Effector memory CD4-positive, alpha-beta T cell (primary cell): ENCODE measurements around the gene ACTN2.

Experiments
- DNase-seq, 3 donors: peaks; one replicate each; pipeline ENCODE4 v3.0.0-alpha.2; 2020
- H3K27ac ChIP-seq: 2 replicates; pipeline ENCODE4 v1.7.0; 2013; ENCODE audit warnings: mild to moderate bottlenecking, low read length, moderate library complexity; ENCODE audit not compliant: insufficient read depth, poor library complexity, severe bottlenecking
- H3K27me3 ChIP-seq: replicated peaks from 2 replicates; pipeline ENCODE4 v1.7.0; 2013; ENCODE audit warnings: mild to moderate bottlenecking, low read length; ENCODE audit not compliant: insufficient read depth, control insufficient read depth, poor library complexity, severe bottlenecking
- H3K36me3 ChIP-seq: 2 replicates; pipeline ENCODE4 v1.7.0; 2013; ENCODE audit warnings: mild to moderate bottlenecking, low read length, moderate library complexity; ENCODE audit not compliant: control insufficient read depth, insufficient read depth
- H3K4me1 ChIP-seq: 2 replicates; pipeline ENCODE4 v1.7.0; 2013; ENCODE audit warnings: low read length, mild to moderate bottlenecking; ENCODE audit not compliant: control insufficient read depth, insufficient read depth, poor library complexity, severe bottlenecking
- H3K4me3 ChIP-seq: 2 replicates; pipeline ENCODE4 v1.7.0; 2013; ENCODE audit warnings: low read length, low read depth, mild to moderate bottlenecking; ENCODE audit not compliant: insufficient read depth, poor library complexity, severe bottlenecking
- H3K9me3 ChIP-seq: 2 replicates; pipeline ENCODE4 v1.7.0; 2013; ENCODE audit warnings: mild to moderate bottlenecking, low read length, moderate library complexity; ENCODE audit not compliant: control insufficient read depth

Gene ACTN2

DNA sequence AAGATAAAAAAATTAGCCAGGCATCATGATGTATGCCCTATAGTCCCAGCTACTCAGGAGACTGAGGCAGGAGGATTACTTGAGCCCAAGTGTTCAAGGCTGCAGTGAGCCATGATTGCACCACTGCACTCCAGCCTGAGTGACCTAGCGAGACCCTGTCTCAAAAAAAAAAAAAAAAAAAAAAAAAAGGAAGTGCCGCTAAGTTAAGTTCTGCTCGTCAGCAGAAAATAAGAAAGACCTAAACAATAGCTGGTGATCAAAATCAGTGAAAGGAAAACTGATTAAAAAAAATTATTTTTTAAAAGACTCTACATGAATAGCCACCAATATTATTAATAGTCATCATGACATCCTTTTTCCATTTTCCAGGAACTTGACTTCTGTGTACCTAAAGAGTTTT, 64.6 kb downstream of the ACTN2 start:
- Histone ChIP-seq H3K27me3 (no peaks in the 10 kb centered on the region), H3K4me3 (no peak overlapping the region), H3K9me3 (no peaks in the 10 kb centered on the region), H3K27ac (no peak overlapping the region), H3K4me1 (no peaks in the 10 kb centered on the region), H3K36me3 (no peaks in the 10 kb centered on the region)
- DNase-seq = no peak

DNA sequence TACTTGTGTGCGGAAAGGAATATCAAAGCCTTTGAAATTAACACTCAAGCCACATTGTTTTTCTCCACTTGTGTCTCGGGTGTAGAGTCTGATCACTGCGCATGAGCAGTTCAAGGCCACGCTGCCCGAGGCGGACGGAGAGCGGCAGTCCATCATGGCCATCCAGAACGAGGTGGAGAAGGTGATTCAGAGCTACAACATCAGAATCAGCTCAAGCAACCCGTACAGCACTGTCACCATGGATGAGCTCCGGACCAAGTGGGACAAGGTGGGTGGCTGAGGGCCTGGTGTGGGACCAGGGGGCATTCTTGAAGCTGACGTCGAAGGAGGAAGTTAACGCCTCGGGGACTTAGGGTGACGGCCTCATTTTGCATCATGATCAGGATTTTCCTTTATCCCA, 65.1 kb downstream of the ACTN2 start:
- no peak for DNase-seq
- Histone ChIP-seq H3K27me3 (no peaks in the 10 kb centered on the region), H3K4me1 (no peaks in the 10 kb centered on the region), H3K27ac (no peak overlapping the region), H3K36me3 (no peaks in the 10 kb centered on the region), H3K4me3 (no peak overlapping the region), H3K9me3 (no peaks in the 10 kb centered on the region)

DNA sequence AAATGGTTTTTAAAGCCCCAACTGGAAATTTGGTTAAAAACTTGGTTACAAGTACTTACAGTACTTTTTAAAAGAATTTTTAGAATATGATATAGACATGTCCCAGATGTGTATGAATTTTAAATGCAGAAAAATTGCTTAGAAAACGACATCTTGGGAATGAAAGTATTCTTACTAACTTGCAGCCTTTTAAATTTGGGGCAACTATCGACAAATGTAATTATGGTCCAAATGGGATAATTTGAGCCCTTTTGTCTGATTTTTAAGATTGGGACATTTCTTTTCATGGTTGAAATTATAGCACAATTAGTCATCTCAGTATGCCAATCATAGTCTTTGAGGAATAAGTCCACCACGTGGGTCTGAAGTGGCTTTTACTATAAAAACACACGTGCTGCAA, 65.6 kb downstream of the ACTN2 start:
- no peaks in the 10 kb centered on the region for H3K36me3 ChIP-seq

DNA sequence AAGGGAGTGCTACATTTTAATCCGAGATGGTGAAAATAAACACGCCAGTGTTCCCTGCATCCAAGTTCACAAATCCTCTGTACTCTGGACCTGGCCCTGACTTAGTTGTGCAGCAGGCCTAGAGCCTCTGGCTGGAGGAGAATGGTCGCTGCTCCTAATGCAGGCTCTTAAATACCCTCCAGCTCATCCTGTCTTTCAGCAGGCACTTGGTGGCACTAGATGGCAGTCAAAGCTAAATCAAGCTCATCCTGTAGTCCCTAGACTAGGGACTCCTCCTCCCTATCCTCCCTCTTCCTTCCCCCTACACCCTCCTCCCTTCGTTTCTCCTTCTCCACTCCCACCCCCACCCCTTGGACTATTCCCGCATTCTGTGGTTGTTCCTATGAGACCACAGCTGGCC, 67.2 kb downstream of the ACTN2 start:
- no peak for DNase-seq
- H3K27me3 ChIP-seq = no peaks in the 10 kb centered on the region
- H3K9me3 ChIP-seq = no peaks in the 10 kb centered on the region
- H3K4me3 ChIP-seq = no peak overlapping the region
- no peak overlapping the region for H3K27ac ChIP-seq
- H3K36me3 ChIP-seq = no peaks in the 10 kb centered on the region
- no peaks in the 10 kb centered on the region for H3K4me1 ChIP-seq

More for the DNA sequence above, 65.6 kb downstream of the ACTN2 start:
- no peak overlapping the region for H3K27ac ChIP-seq
- no peak for DNase-seq
- no peaks in the 10 kb centered on the region for H3K4me1 ChIP-seq
- no peaks in the 10 kb centered on the region for H3K9me3 ChIP-seq
- H3K4me3 ChIP-seq = no peak overlapping the region
- no peaks in the 10 kb centered on the region for H3K27me3 ChIP-seq

DNA sequence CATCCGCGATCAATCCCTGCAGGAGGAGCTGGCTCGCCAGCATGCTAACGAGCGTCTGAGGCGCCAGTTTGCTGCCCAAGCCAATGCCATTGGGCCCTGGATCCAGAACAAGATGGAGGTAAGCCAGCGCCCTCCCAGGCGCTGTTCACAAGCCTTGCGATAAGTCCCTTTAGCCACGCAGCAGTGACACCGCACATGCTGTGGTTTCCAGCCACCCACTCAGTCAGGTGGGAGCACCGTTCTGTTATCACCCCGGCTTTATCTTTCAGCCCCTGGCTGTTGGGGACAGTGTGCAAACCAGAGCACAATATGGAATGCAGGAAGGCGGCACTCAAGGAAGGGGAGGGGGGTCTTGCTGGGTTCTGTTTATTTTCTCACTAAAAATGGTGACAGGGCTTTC, 67.7 kb downstream of the ACTN2 start:
- H3K27ac ChIP-seq = no peak overlapping the region
- no peaks in the 10 kb centered on the region for H3K9me3 ChIP-seq

DNA sequence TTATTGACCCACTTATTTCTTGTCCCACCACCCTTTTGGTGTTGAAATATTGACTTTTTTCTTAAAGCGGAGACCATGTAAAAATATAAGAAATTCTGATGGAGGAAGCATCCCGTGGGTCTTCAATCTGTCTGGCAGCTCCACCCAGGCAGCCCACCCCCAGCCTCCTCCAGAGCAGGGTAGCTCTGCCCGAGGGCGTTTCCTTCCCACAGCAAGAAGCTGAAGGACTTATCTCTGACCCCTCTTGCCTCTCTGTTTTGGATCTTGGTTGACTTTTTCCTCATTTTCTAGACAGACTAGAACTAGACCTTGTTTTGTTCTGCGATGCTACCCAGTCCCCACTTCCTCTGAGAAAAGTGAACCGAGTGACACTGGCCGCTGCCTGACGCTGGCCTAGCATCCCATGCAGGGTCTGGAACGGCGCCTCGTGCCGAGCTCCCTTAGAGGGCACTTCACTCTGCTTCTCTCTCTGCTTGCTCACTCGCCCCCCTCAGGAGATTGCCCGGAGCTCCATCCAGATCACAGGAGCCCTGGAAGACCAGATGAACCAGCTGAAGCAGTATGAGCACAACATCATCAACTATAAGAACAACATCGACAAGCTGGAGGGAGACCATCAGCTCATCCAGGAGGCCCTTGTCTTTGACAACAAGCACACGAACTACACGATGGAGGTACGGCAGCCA, 68.4 kb downstream of the ACTN2 start:
- Histone ChIP-seq H3K4me3 (no peak overlapping the region), H3K27me3 (no peaks in the 10 kb centered on the region), H3K9me3 (no peaks in the 10 kb centered on the region), H3K27ac (no peak overlapping the region), H3K4me1 (no peaks in the 10 kb centered on the region), H3K36me3 (no peaks in the 10 kb centered on the region)
- no peak for DNase-seq

More for the DNA sequence above, 67.7 kb downstream of the ACTN2 start:
- no peak for DNase-seq
- Histone ChIP-seq H3K4me1 (no peaks in the 10 kb centered on the region), H3K27me3 (no peaks in the 10 kb centered on the region), H3K4me3 (no peak overlapping the region), H3K36me3 (no peaks in the 10 kb centered on the region)

DNA sequence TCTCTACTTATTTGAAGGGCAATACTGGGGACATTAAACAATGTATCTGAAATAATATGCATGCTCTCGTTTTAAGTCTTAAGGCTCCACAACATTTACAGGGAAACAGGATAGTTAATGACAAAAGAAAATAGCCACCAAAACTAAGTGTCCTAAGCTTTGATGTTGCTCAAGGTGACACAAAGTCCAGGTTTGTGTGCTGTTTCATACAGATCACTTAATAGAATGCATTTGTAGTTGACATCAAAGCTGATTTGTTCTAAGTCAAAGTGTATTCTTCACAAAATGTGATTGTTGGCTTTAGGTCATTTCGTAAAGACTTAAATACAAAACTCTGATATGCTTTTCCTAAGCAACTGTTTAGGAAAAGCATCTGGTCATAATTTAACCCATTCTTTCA, 71.3 kb downstream of the ACTN2 start:
- Histone ChIP-seq H3K36me3 (no peaks in the 10 kb centered on the region), H3K4me1 (no peaks in the 10 kb centered on the region), H3K27me3 (no peaks in the 10 kb centered on the region), H3K9me3 (no peaks in the 10 kb centered on the region), H3K4me3 (no peak overlapping the region), H3K27ac (no peak overlapping the region)
- DNase-seq = no peak

DNA sequence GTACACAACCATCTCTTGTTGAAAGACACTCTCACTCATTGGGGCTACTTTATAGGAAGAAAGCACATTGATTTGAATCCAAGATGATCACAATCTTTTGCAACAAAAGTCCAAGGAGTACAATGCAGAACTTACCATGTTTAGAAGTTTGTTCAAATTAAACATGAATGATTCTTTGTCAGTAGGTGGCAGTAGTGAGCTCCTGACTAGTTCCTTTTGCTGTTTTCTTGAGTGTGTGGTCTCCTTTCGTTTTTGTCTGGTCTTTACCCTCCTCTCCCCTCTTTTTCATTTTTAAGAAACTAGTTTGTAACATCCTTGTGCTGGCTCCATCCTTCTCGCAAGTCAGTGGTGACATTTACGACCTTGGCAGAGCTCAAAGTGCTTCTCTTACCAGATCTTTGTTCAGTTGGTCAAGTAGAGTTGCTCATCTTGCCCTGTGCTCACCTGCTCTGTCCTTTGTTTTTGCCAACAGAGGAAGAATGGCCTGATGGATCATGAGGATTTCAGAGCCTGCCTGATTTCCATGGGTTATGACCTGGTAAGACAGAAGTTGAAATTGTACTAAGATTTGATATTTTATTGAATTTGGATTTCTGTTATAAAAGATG, 73.1 kb downstream of the ACTN2 start:
- Histone ChIP-seq H3K9me3 (no peaks in the 10 kb centered on the region), H3K4me1 (no peaks in the 10 kb centered on the region), H3K27me3 (peaks cover 4% of the 10 kb centered on the region), H3K27ac (no peak overlapping the region), H3K36me3 (no peaks in the 10 kb centered on the region), H3K4me3 (no peak overlapping the region)
- no peak for DNase-seq

DNA sequence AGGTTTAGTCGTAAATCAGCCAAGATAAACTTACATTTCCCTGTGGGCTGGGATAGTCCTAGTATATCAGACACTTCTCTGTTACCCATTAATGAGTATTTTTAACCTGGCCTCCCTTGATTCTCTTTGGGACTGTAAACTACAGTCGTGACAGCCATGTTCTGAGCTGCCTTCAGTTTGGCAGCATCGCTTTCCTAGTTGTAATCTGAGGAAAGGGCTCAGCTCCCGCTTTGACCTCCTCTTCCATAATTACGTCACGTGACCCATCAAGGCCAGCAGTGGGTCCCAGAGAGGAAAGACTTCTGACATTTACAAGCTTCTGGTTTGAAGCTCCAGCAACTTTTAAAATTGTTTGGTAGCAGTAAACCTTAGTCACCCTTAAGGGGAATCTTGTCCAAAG, 74.2 kb downstream of the ACTN2 start:
- Histone ChIP-seq H3K27ac (no peak overlapping the region), H3K4me3 (no peak overlapping the region), H3K36me3 (no peaks in the 10 kb centered on the region), H3K4me1 (no peaks in the 10 kb centered on the region), H3K9me3 (no peaks in the 10 kb centered on the region), H3K27me3 (peaks cover 4% of the 10 kb centered on the region)
- no peak for DNase-seq

DNA sequence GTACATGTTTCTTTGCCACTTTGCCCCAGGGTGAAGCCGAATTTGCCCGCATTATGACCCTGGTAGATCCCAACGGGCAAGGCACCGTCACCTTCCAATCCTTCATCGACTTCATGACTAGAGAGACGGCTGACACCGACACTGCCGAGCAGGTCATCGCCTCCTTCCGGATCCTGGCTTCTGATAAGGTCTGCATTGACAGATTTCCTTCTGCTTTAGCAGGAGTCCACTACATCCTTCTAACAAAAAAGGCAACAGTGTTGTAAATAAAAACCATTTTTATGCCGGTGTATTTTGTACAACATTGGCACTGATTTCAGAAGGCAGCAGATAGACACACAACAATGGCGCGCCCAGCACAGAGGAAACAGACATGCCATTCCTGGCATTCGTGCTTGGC, 74.7 kb downstream of the ACTN2 start:
- Histone ChIP-seq H3K9me3 (no peaks in the 10 kb centered on the region), H3K4me3 (no peak overlapping the region)

More for the DNA sequence above, 74.7 kb downstream of the ACTN2 start:
- no peaks in the 10 kb centered on the region for H3K4me1 ChIP-seq
- DNase-seq = no peak
- peaks cover 4% of the 10 kb centered on the region for H3K27me3 ChIP-seq
- no peaks in the 10 kb centered on the region for H3K36me3 ChIP-seq
- no peak overlapping the region for H3K27ac ChIP-seq
